GM23248 (cell line): ENCODE measurements around the gene SMIM44.

Experiments
- EZH2 ChIP-seq: fragments of 200-600 bp; sonication (generic); IDR thresholded peaks from 2 replicates; pipeline ENCODE4 v1.6.1; 2018; ENCODE audit warnings: antibody characterized with exemption, mild to moderate bottlenecking; ENCODE audit not compliant: insufficient read depth, poor library complexity, severe bottlenecking
- EZH2phosphoT487 ChIP-seq: fragments of 200-600 bp; sonication (generic); IDR thresholded peaks from 2 replicates; pipeline ENCODE4 v1.6.1; 2018; ENCODE audit warnings: antibody characterized with exemption, moderate library complexity, mild to moderate bottlenecking, low read depth; ENCODE audit not compliant: insufficient read depth

- TF ChIP-seq EZH2 (no peak), EZH2phosphoT487 (no peak)
These were observed 11.3 kb upstream of the SMIM44 start for GRCh38 chr19:3494559-3494958.
